ENCODE results near the gene NEB. TPM values are rescaled to one million over a fixed set of nuclear protein-coding genes. Genes with fewer than 3 reads are reported as not detected.

The NEB gene
- total and polyA plus RNA-seq, 2 of the 13 experiments (the other 11 are each of a cell fraction or from before 2014, with no cell fraction given), result 0.21 to 0.24 TPM

DNA sequence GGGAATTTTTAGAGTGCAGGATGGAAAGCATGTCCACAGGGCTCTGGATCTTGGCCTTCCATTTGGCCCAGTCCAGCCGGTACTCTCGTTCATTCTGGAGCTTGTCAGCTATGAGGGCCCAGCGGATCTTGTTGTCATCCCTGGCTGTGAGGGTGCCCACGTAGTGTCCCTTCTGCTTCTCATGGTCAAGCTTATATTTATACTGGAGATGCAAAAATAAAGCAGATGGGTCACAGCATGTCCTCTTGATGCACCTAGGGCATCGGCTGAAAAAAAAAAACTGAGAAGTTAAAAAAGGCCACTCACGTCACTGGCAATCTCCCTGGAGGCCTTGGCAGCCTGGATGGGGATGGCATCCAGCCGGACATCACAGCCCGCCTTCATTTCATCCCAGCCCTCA, 164.1 kb downstream of the NEB start (continued):
- TF ChIP-seq, protein P1, sequence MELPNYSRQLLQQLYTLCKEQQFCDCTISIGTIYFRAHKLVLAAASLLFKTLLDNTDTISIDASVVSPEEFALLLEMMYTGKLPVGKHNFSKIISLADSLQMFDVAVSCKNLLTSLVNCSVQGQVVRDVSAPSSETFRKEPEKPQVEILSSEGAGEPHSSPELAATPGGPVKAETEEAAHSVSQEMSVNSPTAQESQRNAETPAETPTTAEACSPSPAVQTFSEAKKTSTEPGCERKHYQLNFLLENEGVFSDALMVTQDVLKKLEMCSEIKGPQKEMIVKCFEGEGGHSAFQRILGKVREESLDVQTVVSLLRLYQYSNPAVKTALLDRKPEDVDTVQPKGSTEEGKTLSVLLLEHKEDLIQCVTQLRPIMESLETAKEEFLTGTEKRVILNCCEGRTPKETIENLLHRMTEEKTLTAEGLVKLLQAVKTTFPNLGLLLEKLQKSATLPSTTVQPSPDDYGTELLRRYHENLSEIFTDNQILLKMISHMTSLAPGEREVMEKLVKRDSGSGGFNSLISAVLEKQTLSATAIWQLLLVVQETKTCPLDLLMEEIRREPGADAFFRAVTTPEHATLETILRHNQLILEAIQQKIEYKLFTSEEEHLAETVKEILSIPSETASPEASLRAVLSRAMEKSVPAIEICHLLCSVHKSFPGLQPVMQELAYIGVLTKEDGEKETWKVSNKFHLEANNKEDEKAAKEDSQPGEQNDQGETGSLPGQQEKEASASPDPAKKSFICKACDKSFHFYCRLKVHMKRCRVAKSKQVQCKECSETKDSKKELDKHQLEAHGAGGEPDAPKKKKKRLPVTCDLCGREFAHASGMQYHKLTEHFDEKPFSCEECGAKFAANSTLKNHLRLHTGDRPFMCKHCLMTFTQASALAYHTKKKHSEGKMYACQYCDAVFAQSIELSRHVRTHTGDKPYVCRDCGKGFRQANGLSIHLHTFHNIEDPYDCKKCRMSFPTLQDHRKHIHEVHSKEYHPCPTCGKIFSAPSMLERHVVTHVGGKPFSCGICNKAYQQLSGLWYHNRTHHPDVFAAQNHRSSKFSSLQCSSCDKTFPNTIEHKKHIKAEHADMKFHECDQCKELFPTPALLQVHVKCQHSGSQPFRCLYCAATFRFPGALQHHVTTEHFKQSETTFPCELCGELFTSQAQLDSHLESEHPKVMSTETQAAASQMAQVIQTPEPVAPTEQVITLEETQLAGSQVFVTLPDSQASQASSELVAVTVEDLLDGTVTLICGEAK (IDR thresholded peaks at IDR 0.05), result no peak
- TF ChIP-seq, protein P1 (CRISPR knock-in tag; IDR thresholded peaks at IDR 0.05), result no peak
- TF ChIP-seq ATF5 (CRISPR knock-in tag; IDR thresholded peaks at IDR 0.05; ENCODE audit: low read depth) (no peak), RBM39 (IDR thresholded peaks at IDR 0.05; ENCODE audit: low read depth, low read length, poor library complexity, severe bottlenecking) (no peak), SIN3B (IDR thresholded peaks at IDR 0.05; ENCODE audit: low read length) (no peak), MBD4 (IDR thresholded peaks at IDR 0.05; ENCODE audit: borderline replicate concordance, low read length) (no peak), NR2C2 (CRISPR knock-in tag; IDR thresholded peaks at IDR 0.05; ENCODE audit: borderline replicate concordance) (no peak), HHEX (CRISPR knock-in tag; IDR thresholded peaks at IDR 0.05) (no peak), ZNF343 (CRISPR knock-in tag; IDR thresholded peaks at IDR 0.05) (no peak)
